H1 (cell line): ENCODE data around the gene PLBD2. TPM values are rescaled to one million over a fixed set of nuclear protein-coding genes. Genes with fewer than 3 reads are reported as not detected.

Experiments
- CTCF ChIA-PET: fragments of 300-600 bp; sonication (Branson Sonifier 250); formaldehyde crosslinking; loops from one replicate; lab custom pipeline; 2021; ENCODE audit not compliant: partially characterized antibody; lab: Charles Lee
- POLR2A ChIA-PET: fragments of 300-600 bp; sonication (Branson Sonifier 250); formaldehyde crosslinking; loops from one replicate; lab custom pipeline; 2021; ENCODE audit warnings: inconsistent platforms; ENCODE audit not compliant: partially characterized antibody; lab: Charles Lee
- DNase-seq, 2 experiments: peaks; one replicate each; pipeline versions ENCODE4 v3.0.0 to v3.0.0-alpha.2; 2010 to 2022; ENCODE audit warnings: low spot score in 2 of 2, low read depth in 1 of 2, mixed read lengths in 1 of 2
- FAIRE-seq: peaks from 2 replicates; lab custom pipeline; 2011; peaks lifted over from hg19 to GRCh38; lab: Jason Lieb, UNC
- H2AFZ ChIP-seq: 2 replicates; pipeline ENCODE4 v1.8.1; 2012; ENCODE audit warnings: low read length, inconsistent platforms
- H2AK5ac ChIP-seq: 2 replicates; pipeline ENCODE4 v1.6.1; 2013; ENCODE audit warnings: low read depth, low read length
- H2BK120ac ChIP-seq: replicated peaks from 2 replicates; pipeline ENCODE3; 2013; ENCODE audit warnings: low read depth, low read length, inconsistent platforms
- H2BK12ac ChIP-seq: 2 replicates; pipeline ENCODE4 v1.6.1; 2013; ENCODE audit warnings: low read depth, low read length
- H2BK15ac ChIP-seq: 2 replicates; pipeline ENCODE4 v1.6.1; 2013; ENCODE audit warnings: low read length
- H2BK20ac ChIP-seq: 2 replicates; pipeline ENCODE4 v1.6.1; 2013; ENCODE audit warnings: low read length
- H2BK5ac ChIP-seq: 2 replicates; pipeline ENCODE4 v1.6.1; 2013; ENCODE audit warnings: low read depth, low read length
- H3K14ac ChIP-seq: 2 replicates; pipeline ENCODE4 v1.6.1; 2013; ENCODE audit warnings: inconsistent platforms; ENCODE audit not compliant: insufficient read length
- H3K18ac ChIP-seq: 2 replicates; pipeline ENCODE4 v1.6.1; 2013; ENCODE audit warnings: low read length; ENCODE audit errors: extremely low read depth
- H3K23ac ChIP-seq: 2 replicates; pipeline ENCODE4 v1.6.1; 2013; ENCODE audit warnings: inconsistent platforms; ENCODE audit not compliant: insufficient read length
- H3K23me2 ChIP-seq: 2 replicates; pipeline ENCODE4 v1.6.1; 2013; ENCODE audit warnings: low read depth, low read length
- H3K27ac ChIP-seq: 2 replicates; pipeline ENCODE4 v1.6.1; 2011; ENCODE audit warnings: low read depth, low read length, inconsistent platforms
- H3K27me3 ChIP-seq, 4 experiments: replicated peaks in 1 of 4; 1 replicate in 1 of 4; 2 replicates in 3 of 4; pipeline versions ENCODE4 v1.6.1 to v1.8.1; 2011 to 2013; ENCODE audit warnings: low read length in 3 of 4, mild to moderate bottlenecking in 3 of 4, inconsistent platforms in 2 of 4, mixed read lengths in 2 of 4, moderate library complexity in 1 of 4; ENCODE audit not compliant: control insufficient read depth in 3 of 4, insufficient read depth in 3 of 4; ENCODE audit errors: extremely low read depth in 1 of 4
- H3K36me3 ChIP-seq, 4 experiments: 2 replicates each; pipeline versions ENCODE4 v1.6.1 to v1.8.1; 2011 to 2013; ENCODE audit warnings: mild to moderate bottlenecking in 4 of 4, low read length in 3 of 4, moderate library complexity in 2 of 4, control low read depth in 1 of 4, inconsistent platforms in 1 of 4; ENCODE audit not compliant: insufficient read depth in 4 of 4, control insufficient read depth in 2 of 4
- H3K4ac ChIP-seq: replicated peaks from 2 replicates; pipeline ENCODE3; 2013; ENCODE audit warnings: low read length, low read depth, mixed read lengths, inconsistent platforms; ENCODE audit not compliant: insufficient read length
- H3K4me1 ChIP-seq, 4 experiments: replicated peaks in 1 of 4; 1 replicate in 1 of 4; 2 replicates in 3 of 4; pipeline versions ENCODE4 v1.6.1 to v1.8.1; 2011 to 2013; ENCODE audit warnings: low read length in 3 of 4, inconsistent platforms in 2 of 4, mixed read lengths in 1 of 4; ENCODE audit not compliant: insufficient read depth in 4 of 4, control insufficient read depth in 3 of 4
- H3K4me2 ChIP-seq, 2 experiments: 2 replicates each; pipeline versions ENCODE4 v1.6.1 to v1.8.1; 2011 to 2013; ENCODE audit warnings: low read depth in 2 of 2, low read length in 2 of 2, control low read depth in 1 of 2, inconsistent platforms in 1 of 2, mild to moderate bottlenecking in 1 of 2; ENCODE audit not compliant: insufficient read depth in 1 of 2
- H3K4me3 ChIP-seq, 4 experiments: fragments of 200-600, 300-600 bp in 1 of 4; sonication (generic), shearing (Covaris generic), sonication (Bioruptor Twin) in 1 of 4; 2 replicates each; pipeline versions ENCODE4 v1.5.1 to v1.8.1; 2011 to 2016; ENCODE audit warnings: low read length in 4 of 4, low read depth in 3 of 4, control low read depth in 2 of 4, inconsistent platforms in 2 of 4, mild to moderate bottlenecking in 2 of 4, mixed read lengths in 1 of 4, moderate library complexity in 1 of 4; ENCODE audit not compliant: insufficient read depth in 2 of 4; ENCODE audit errors: extremely low read depth in 1 of 4
- H3K56ac ChIP-seq: replicated peaks from 2 replicates; pipeline ENCODE3; 2013; ENCODE audit warnings: low read depth, mild to moderate bottlenecking, mixed read lengths, low read length, inconsistent platforms; ENCODE audit not compliant: insufficient read length
- H3K79me1 ChIP-seq: 2 replicates; pipeline ENCODE4 v1.6.1; 2013; ENCODE audit warnings: low read depth, low read length, control low read depth
- H3K79me2 ChIP-seq, 2 experiments: 2 replicates each; pipeline versions ENCODE4 v1.6.1 to v1.8.1; 2012 to 2013; ENCODE audit warnings: low read length in 2 of 2, mild to moderate bottlenecking in 2 of 2, inconsistent platforms in 1 of 2; ENCODE audit not compliant: insufficient read depth in 2 of 2, control insufficient read depth in 1 of 2
- H3K9ac ChIP-seq, 4 experiments: replicated peaks in 1 of 4; 1 replicate in 1 of 4; 2 replicates in 3 of 4; pipeline versions ENCODE4 v1.6.1 to v1.8.1; 2011 to 2013; ENCODE audit warnings: low read depth in 3 of 4, low read length in 3 of 4, control low read depth in 2 of 4, mild to moderate bottlenecking in 2 of 4, moderate library complexity in 2 of 4, inconsistent platforms in 1 of 4; ENCODE audit errors: extremely low read depth in 1 of 4
- H3K9me3 ChIP-seq, 2 experiments: 2 replicates each; pipeline versions ENCODE4 v1.6.1 to v1.8.1; 2012 to 2013; ENCODE audit warnings: mild to moderate bottlenecking in 2 of 2, moderate library complexity in 2 of 2, control low read depth in 1 of 2, inconsistent platforms in 1 of 2, low read depth in 1 of 2, low read length in 1 of 2, mixed read lengths in 1 of 2; ENCODE audit not compliant: insufficient read depth in 2 of 2
- H4K20me1 ChIP-seq, 2 experiments: replicated peaks in 1 of 2; 2 replicates each; pipeline versions ENCODE3 to v1.8.1; 2011 to 2013; ENCODE audit warnings: inconsistent platforms in 2 of 2, low read length in 2 of 2, mild to moderate bottlenecking in 1 of 2; ENCODE audit not compliant: insufficient read depth in 2 of 2, control insufficient read depth in 1 of 2
- H4K5ac ChIP-seq: 2 replicates; pipeline ENCODE4 v1.6.1; 2013; ENCODE audit warnings: low read length, low read depth, mixed read lengths, inconsistent platforms; ENCODE audit not compliant: insufficient read length
- H4K8ac ChIP-seq: 2 replicates; pipeline ENCODE4 v1.8.0; 2013; ENCODE audit warnings: mild to moderate bottlenecking, moderate library complexity, low read length, inconsistent platforms; ENCODE audit not compliant: insufficient read depth; ENCODE audit errors: extremely low read depth
- H4K91ac ChIP-seq: replicated peaks from 2 replicates; pipeline ENCODE3; 2013; ENCODE audit warnings: low read length, mixed read lengths, inconsistent platforms; ENCODE audit not compliant: insufficient read length
- BACH1 ChIP-seq: IDR thresholded peaks from 2 replicates; pipeline ENCODE4 v1.6.1; 2012; ENCODE audit warnings: low read length, improper control_type of control experiment
- CTBP2 ChIP-seq: IDR thresholded peaks from 2 replicates; pipeline ENCODE4 v1.7.0; 2011; ENCODE audit warnings: borderline replicate concordance, mild to moderate bottlenecking, moderate library complexity, mixed read lengths, low read length; ENCODE audit not compliant: insufficient read depth, insufficient read length
- EGR1 ChIP-seq: IDR thresholded peaks from 2 replicates; pipeline ENCODE4 v1.6.1; 2011; ENCODE audit warnings: low read depth, low read length, borderline replicate concordance
- GABPA ChIP-seq: IDR thresholded peaks from 2 replicates; pipeline ENCODE4 v1.6.1; 2011; ENCODE audit warnings: mild to moderate bottlenecking, low read length, moderate library complexity, borderline replicate concordance; ENCODE audit not compliant: insufficient read depth
- MAX ChIP-seq: IDR thresholded peaks from 2 replicates; pipeline ENCODE4 v1.6.1; 2012; ENCODE audit warnings: inconsistent platforms
- RFX5 ChIP-seq: IDR thresholded peaks from 2 replicates; pipeline ENCODE4 v1.6.1; 2011; ENCODE audit warnings: low read depth, low read length, improper control_type of control experiment, borderline replicate concordance
- SP2 ChIP-seq: IDR thresholded peaks from 2 replicates; pipeline ENCODE4 v1.6.1; 2012; ENCODE audit warnings: mild to moderate bottlenecking, low read length, inconsistent platforms
- TAF1 ChIP-seq: IDR thresholded peaks from 2 replicates; pipeline ENCODE4 v1.6.1; 2011; ENCODE audit warnings: mild to moderate bottlenecking, low read depth, low read length
- TBP ChIP-seq: IDR thresholded peaks from 2 replicates; pipeline ENCODE4 v1.6.1; 2011; ENCODE audit warnings: low read depth, low read length, improper control_type of control experiment
- TCF12 ChIP-seq: IDR thresholded peaks from 2 replicates; pipeline ENCODE4 v1.6.1; 2011; ENCODE audit warnings: low read depth, mild to moderate bottlenecking, low read length
- USF2 ChIP-seq: IDR thresholded peaks from 2 replicates; pipeline ENCODE4 v1.6.1; 2011; ENCODE audit warnings: low read length, improper control_type of control experiment
- ZNF274 ChIP-seq: IDR thresholded peaks from 2 replicates; pipeline ENCODE4 v1.7.0; 2012; ENCODE audit warnings: low read length, borderline replicate concordance; ENCODE audit errors: extremely low read depth
- WGBS, 2 experiments: shearing (Covaris generic) in 1 of 2; methylation state at CpG; one replicate each; pipeline versions ENCODE4 v1.1.6 to v1.1.7; 2013 to 2015; ENCODE audit warnings: low lambda C conversion rate in 2 of 2, mixed read lengths in 2 of 2, inconsistent platforms in 1 of 2, low coverage in 1 of 2, missing lambda C conversion rate in 1 of 2; ENCODE audit not compliant: insufficient replicate concordance in 2 of 2, insufficient coverage in 1 of 2, insufficient read length in 1 of 2; ENCODE audit errors: extremely low coverage in 1 of 2, missing lambda C conversion rate in 1 of 2; 5-methylcytosine and 5-hydroxymethylcytosine counted together
- polyA plus RNA-seq, 7 experiments: library from polyadenylated mRNA; depleted of rRNA in 3 of 7; stranded (reverse) in 5 of 7; unstranded in 2 of 7; fragments of >200 nt in 5 of 7; fragments of 200-250 nt in 2 of 7; gene quantifications; 1 replicate in 5 of 7; 2 replicates in 1 of 7; 4 replicates in 1 of 7; pipeline versions ENCODE4 v1.2.1 to v1.2.3, GENCODE V29; 2011 to 2013; ENCODE audit warnings: missing spikeins in 2 of 7, mixed read lengths in 2 of 7
- total RNA-seq: library from RNA; stranded (reverse); fragmentation: NEBNext Ultra II Directional; extraction: Animal tissue kit (Norgen Biotek cat#: 25700); gene quantifications from 2 replicates; pipeline ENCODE4 v1.2.1, GENCODE V29; 2021

Gene PLBD2
- total and polyA plus RNA-seq, 2 of the 8 experiments (the other 6 are each of a cell fraction or from before 2014, with no cell fraction given), result 16.8 to 33.5 TPM

GRCh38 chr12:113409462-113410124, 51.2 kb downstream of the PLBD2 start:
- no peak overlapping the region for H3K56ac ChIP-seq
- no peak overlapping the region for H3K4me2 ChIP-seq
- H3K4ac ChIP-seq, result no peak overlapping the region
- H2BK15ac ChIP-seq, result no peak overlapping the region
- no peak overlapping the region for H2BK5ac ChIP-seq
- H3K9ac ChIP-seq, result no peak overlapping the region
- no peaks in the 10 kb centered on the region; the same call in 1 of the 2 replicates for H3K23me2 ChIP-seq
- H3K4me1 ChIP-seq, result peaks cover 0 to 5% (median 3%) of the 10 kb centered on the region in 4 experiments; a peak in 3 of 7 replicates
- no peak for DNase-seq
- H3K14ac ChIP-seq, result no peak overlapping the region
- no peak overlapping the region for H3K18ac ChIP-seq
- WGBS, 2 experiments, result 88% methylated on average over 9 of the region's 9 CpGs; no CpG with 5 or more reads in 1 of the 2 experiments
- no peaks in the 10 kb centered on the region for H3K9me3 ChIP-seq
- H2BK120ac ChIP-seq, result no peak overlapping the region
- no peak overlapping the region for H2AFZ ChIP-seq
- no peaks in the 10 kb centered on the region for H3K27me3 ChIP-seq
- H3K36me3 ChIP-seq, result no peaks in the 10 kb centered on the region
- H2BK20ac ChIP-seq, result no peak overlapping the region
- no peaks in the 10 kb centered on the region for H3K79me2 ChIP-seq
- peak overlapping the region; percentile 59; the same call in 1 of the 2 replicates for H2AK5ac ChIP-seq
- H4K8ac ChIP-seq, result no peak overlapping the region
- no peak overlapping the region for H4K91ac ChIP-seq
- H4K20me1 ChIP-seq, result no peaks in the 10 kb centered on the region
- FAIRE-seq, result no peak
- no peak overlapping the region for H3K4me3 ChIP-seq
- POLR2A ChIA-PET, result interaction anchor here (1.0 kb wide), 1 partner anchor 16 kb away, joined by 3 read pairs; no protein-coding TSS in a partner anchor
- no peak overlapping the region for H2BK12ac ChIP-seq
- no peak overlapping the region for H3K27ac ChIP-seq
- CTCF ChIA-PET, result interaction anchor here (0.6 to 8.8 kb wide), 3 partner anchors 15 to 215 kb away, joined by 3 to 53 read pairs (median 6); no protein-coding TSS in a partner anchor
- no peaks in the 10 kb centered on the region for H3K79me1 ChIP-seq
- H3K23ac ChIP-seq, result no peak overlapping the region
- H4K5ac ChIP-seq, result no peak overlapping the region
- TF ChIP-seq ZNF274 (no peak), TBP (no peak), MAX (no peak), TAF1 (no peak), EGR1 (no peak), SP2 (no peak), RFX5 (no peak), GABPA (no peak), USF2 (no peak), CTBP2 (no peak), TCF12 (no peak), BACH1 (no peak)
